Naive thymus-derived CD4-positive, alpha-beta T cell (primary cell): ENCODE results near the gene WFDC6. TPM values are rescaled to one million over a fixed set of nuclear protein-coding genes. Genes with fewer than 3 reads are reported as not detected.

ENCODE experiments used
- ATAC-seq: fragments of 150-1000 bp; cut with Tn5 transposase; 2 replicates; pipeline ENCODE4 v1.10.0; 2021; ENCODE audit warnings: mild to moderate bottlenecking, moderate library complexity
- CTCF ChIA-PET: fragments of 350-600 bp; sonication (Branson Sonifier 250); formaldehyde crosslinking; loops from one replicate; lab custom pipeline; 2021; ENCODE audit warnings: antibody characterized with exemption; lab: Charles Lee
- POLR2A ChIA-PET: fragments of 350-600 bp; sonication (Branson Sonifier 250); formaldehyde crosslinking; loops from one replicate; lab custom pipeline; 2021; ENCODE audit warnings: antibody characterized with exemption, inconsistent platforms; lab: Charles Lee
- DNase-seq, 9 donors: peaks; one replicate each; pipeline versions ENCODE4 v3.0.0 to v3.0.0-alpha.2; 2020 to 2022; ENCODE audit warnings: mixed read lengths in 1 of 9
- H3K27ac ChIP-seq: one replicate; pipeline ENCODE4 v1.7.0; 2013; ENCODE audit warnings: mild to moderate bottlenecking, low read depth, low read length, moderate library complexity
- H3K27me3 ChIP-seq, 2 donors: one replicate each; pipeline ENCODE4 v1.7.0; 2013; ENCODE audit warnings: low read length in 2 of 2, mild to moderate bottlenecking in 2 of 2, moderate library complexity in 2 of 2; ENCODE audit not compliant: control insufficient read depth in 2 of 2, insufficient read depth in 2 of 2
- H3K36me3 ChIP-seq, 3 experiments: 1 replicate in 2 of 3; 2 replicates in 1 of 3; pipeline ENCODE4 v1.7.0; 2013; ENCODE audit warnings: low read length in 3 of 3, mild to moderate bottlenecking in 3 of 3, moderate library complexity in 1 of 3; ENCODE audit not compliant: insufficient read depth in 3 of 3, control insufficient read depth in 2 of 3
- H3K4me1 ChIP-seq, 2 donors: one replicate each; pipeline ENCODE4 v1.7.0; 2013; ENCODE audit warnings: low read length in 2 of 2, mild to moderate bottlenecking in 2 of 2, moderate library complexity in 1 of 2; ENCODE audit not compliant: control insufficient read depth in 2 of 2, insufficient read depth in 2 of 2
- H3K4me3 ChIP-seq: 2 replicates; pipeline ENCODE4 v1.7.0; 2013; ENCODE audit warnings: mild to moderate bottlenecking, low read length
- H3K9me3 ChIP-seq, 3 experiments: 1 replicate in 2 of 3; 2 replicates in 1 of 3; pipeline ENCODE4 v1.7.0; 2013; ENCODE audit warnings: low read length in 3 of 3; ENCODE audit not compliant: control insufficient read depth in 2 of 3
- H3K27ac Mint-ChIP-seq, 9 donors: one replicate each; pipeline ENCODE4 v1.8.0; 2020 to 2022; ENCODE audit warnings: mixed read lengths in 9 of 9, mild to moderate bottlenecking in 8 of 9, moderate library complexity in 5 of 9, inconsistent platforms in 2 of 9
- H3K27me3 Mint-ChIP-seq, 5 donors: one replicate each; pipeline ENCODE4 v1.8.0; 2021 to 2022; ENCODE audit warnings: mixed read lengths in 5 of 5, mild to moderate bottlenecking in 1 of 5
- H3K36me3 Mint-ChIP-seq, 5 donors: one replicate each; pipeline ENCODE4 v1.8.0; 2020 to 2022; ENCODE audit warnings: mixed read lengths in 5 of 5, mild to moderate bottlenecking in 3 of 5, inconsistent platforms in 1 of 5
- H3K4me1 Mint-ChIP-seq, 7 donors: one replicate each; pipeline ENCODE4 v1.8.0; 2020 to 2022; ENCODE audit warnings: mixed read lengths in 7 of 7, mild to moderate bottlenecking in 3 of 7, inconsistent platforms in 1 of 7
- H3K4me3 Mint-ChIP-seq, 10 donors: one replicate each; pipeline ENCODE4 v1.8.0; 2020 to 2022; ENCODE audit warnings: mild to moderate bottlenecking in 10 of 10, mixed read lengths in 10 of 10, moderate library complexity in 6 of 10, inconsistent platforms in 2 of 10
- H3K9me3 Mint-ChIP-seq, 11 donors: one replicate each; pipeline ENCODE4 v1.8.0; 2020 to 2022; ENCODE audit warnings: mixed read lengths in 11 of 11, mild to moderate bottlenecking in 4 of 11, inconsistent platforms in 1 of 11, moderate library complexity in 1 of 11
- intact Hi-C, 2 donors: fragments of 100-400 bp; cut with micrococcal nuclease; formaldehyde crosslinking; loops; one replicate each; pipeline ENCODE4 v1.15.1; 2023
- polyA plus RNA-seq, 2 donors: library from polyadenylated mRNA; unstranded; fragments of 300-500 nt; fragmentation: Illumina TruSeq; gene quantifications; one replicate each; pipeline ENCODE4 v1.2.3, GENCODE V29; 2021
- total RNA-seq, 6 experiments: library from RNA in 5 of 6; stranded (reverse) in 5 of 6; gene quantifications; 1 replicate in 5 of 6; 2 replicates in 1 of 6; pipeline ENCODE4 v1.2.3 and lab custom pipeline; 2021 to 2026

Gene WFDC6
- total and polyA plus RNA-seq, 7 experiments from 2014 or later = not detected

DNA sequence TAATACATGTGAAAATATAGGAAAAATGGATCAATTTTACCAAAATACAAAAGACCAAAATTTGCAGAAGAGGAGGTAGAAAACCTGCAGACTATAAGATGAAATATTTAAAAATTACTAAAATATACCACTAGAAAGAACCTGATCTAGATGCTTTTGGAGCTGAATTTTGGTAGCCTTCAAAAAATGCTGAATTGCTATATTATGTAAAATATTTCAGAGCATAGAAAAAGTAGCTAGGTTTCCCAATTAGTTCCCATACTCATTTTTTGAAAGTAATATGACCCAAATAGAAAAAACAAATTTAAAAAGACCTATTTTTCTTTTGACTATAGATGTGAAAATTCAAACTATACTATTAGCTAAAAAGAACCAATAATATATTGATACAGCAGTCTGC lies 11.5 kb upstream of the WFDC6 start:
- ChIA-PET POLR2A (interaction anchor here (0.6 kb wide), 1 partner anchor 73 kb away, joined by 3 read pairs; no protein-coding TSS in a partner anchor), CTCF (no interaction called here)
- no peak overlapping the region for H3K4me3 ChIP-seq
- peaks cover 9 to 46% (median 25%) of the 10 kb centered on the region in 5 donors for H3K27me3 Mint-ChIP-seq
- peaks cover 0 to 10% (median 4%) of the 10 kb centered on the region in 11 donors for H3K9me3 Mint-ChIP-seq
- no peak for DNase-seq
- peaks cover 0 to 4% of the 10 kb centered on the region in 2 donors for H3K27me3 ChIP-seq
- no peak overlapping the region for H3K4me3 Mint-ChIP-seq
- H3K4me1 ChIP-seq = no peaks in the 10 kb centered on the region
- H3K36me3 ChIP-seq = no peaks in the 10 kb centered on the region
- intact Hi-C loops = no loop called here
- no peak overlapping the region for H3K27ac ChIP-seq
- no peaks in the 10 kb centered on the region for H3K9me3 ChIP-seq
- no peaks in the 10 kb centered on the region for H3K4me1 Mint-ChIP-seq
- peaks cover 0 to 4% (median 0%) of the 10 kb centered on the region in 5 donors for H3K36me3 Mint-ChIP-seq
- H3K27ac Mint-ChIP-seq = no peak overlapping the region
- ATAC-seq = no peak

- CTCF ChIA-PET = no interaction called here
Measured at GRCh38 chr20:45548410-45548809, 9.1 kb upstream of the WFDC6 start.

GRCh38 chr20:45547206-45547770 lies 8.0 kb upstream of the WFDC6 start, which contains the start of gene EPPIN:
Gene EPPIN (minus strand): TSS chr20:45547401. CDS start chr20:45547357, 44 bp downstream.
- Mint-ChIP-seq H3K4me3 (no peak within 1 kb of the TSS), H3K4me1 (no peaks in the 10 kb centered on the region), H3K9me3 (peaks cover 0 to 7% (median 4%) of the 10 kb centered on the region in 11 donors), H3K36me3 (peaks cover 0 to 4% (median 0%) of the 10 kb centered on the region in 5 donors), H3K27ac (no peak within 1 kb of the TSS), H3K27me3 (peaks cover 19 to 50% (median 33%) of the 10 kb centered on the region in 5 donors)
- CTCF ChIA-PET = no interaction called here
- Histone ChIP-seq H3K9me3 (no peaks in the 10 kb centered on the region), H3K4me3 (no peak within 1 kb of the TSS), H3K4me1 (no peaks in the 10 kb centered on the region), H3K36me3 (no peaks in the 10 kb centered on the region), H3K27ac (no peak within 1 kb of the TSS), H3K27me3 (peaks cover 0 to 4% of the 10 kb centered on the region in 2 donors)
- POLR2A ChIA-PET = no interaction called here
- ATAC-seq (no peak), DNase-seq (no peak)
- intact Hi-C loops = loop anchor here in 1 of 2 donors (5.0 kb wide), 1 partner anchor 225 kb away; no protein-coding TSS in a partner anchor

More at GRCh38 chr20:45548410-45548809, 9.1 kb upstream of the WFDC6 start:
- Mint-ChIP-seq H3K4me3 (no peak overlapping the region), H3K27ac (no peak overlapping the region), H3K36me3 (peaks cover 0 to 4% (median 0%) of the 10 kb centered on the region in 5 donors), H3K27me3 (peaks cover 17 to 40% (median 33%) of the 10 kb centered on the region in 5 donors), H3K9me3 (peaks cover 0 to 10% (median 4%) of the 10 kb centered on the region in 11 donors), H3K4me1 (no peaks in the 10 kb centered on the region)
- POLR2A ChIA-PET = no interaction called here
- no peak for DNase-seq
- Histone ChIP-seq H3K27me3 (peaks cover 0 to 4% of the 10 kb centered on the region in 2 donors), H3K4me1 (no peaks in the 10 kb centered on the region), H3K9me3 (no peaks in the 10 kb centered on the region), H3K36me3 (no peaks in the 10 kb centered on the region), H3K4me3 (no peak overlapping the region), H3K27ac (no peak overlapping the region)
- no peak for ATAC-seq
- intact Hi-C loops = loop anchor here in 1 of 2 donors (5.0 kb wide), 1 partner anchor 224 kb away; no protein-coding TSS in a partner anchor

DNA sequence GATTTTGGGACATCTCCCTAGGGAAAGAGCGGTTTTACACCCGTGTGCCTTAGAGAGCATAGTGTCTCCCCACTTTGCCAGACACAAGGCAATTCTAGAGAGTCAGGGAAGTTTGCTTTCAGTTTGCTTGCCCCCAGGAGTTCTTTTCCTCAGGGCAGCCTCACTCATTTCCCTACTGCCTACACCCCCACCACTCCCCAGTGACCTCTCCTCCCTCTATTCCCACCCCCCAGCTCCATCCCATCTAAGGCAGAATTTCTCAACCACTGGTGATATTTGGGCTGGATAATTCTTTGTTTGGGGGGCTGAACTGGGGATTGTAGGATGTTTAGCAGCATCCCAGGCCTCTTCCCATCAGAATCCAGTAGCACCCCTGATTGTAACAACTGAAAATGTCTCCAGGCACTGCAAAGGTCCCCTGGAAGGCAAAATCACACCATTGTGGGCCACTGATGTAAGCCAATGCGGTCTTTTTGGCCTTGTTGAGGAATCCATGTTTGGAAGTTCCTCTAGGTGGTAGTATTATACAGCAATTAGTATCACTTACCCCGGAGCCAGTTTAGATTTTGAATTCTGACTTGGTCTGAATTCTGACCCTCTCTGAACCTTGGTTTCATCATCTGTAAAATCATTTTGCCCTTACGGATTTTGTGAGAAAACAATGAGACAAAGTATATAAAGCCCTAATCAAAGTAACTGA lies 6.6 kb upstream of the WFDC6 start:
- H3K4me1 ChIP-seq = no peaks in the 10 kb centered on the region
- DNase-seq = no peak
- H3K4me1 Mint-ChIP-seq = no peaks in the 10 kb centered on the region

GRCh38 chr20:45545351-45545750 lies 6.1 kb upstream of the WFDC6 start:
- peaks cover 0 to 5% (median 3%) of the 10 kb centered on the region in 11 donors for H3K9me3 Mint-ChIP-seq
- peaks cover 18 to 54% (median 38%) of the 10 kb centered on the region in 5 donors for H3K27me3 Mint-ChIP-seq
- H3K4me3 Mint-ChIP-seq = no peak overlapping the region
- Histone ChIP-seq H3K4me1 (no peaks in the 10 kb centered on the region), H3K27me3 (peaks cover 0 to 7% of the 10 kb centered on the region in 2 donors), H3K36me3 (no peaks in the 10 kb centered on the region), H3K27ac (no peak overlapping the region), H3K4me3 (no peak overlapping the region), H3K9me3 (no peaks in the 10 kb centered on the region)
- no peak overlapping the region for H3K27ac Mint-ChIP-seq
- ChIA-PET CTCF (no interaction called here), POLR2A (no interaction called here)
- DNase-seq (no peak), ATAC-seq (no peak)
- peaks cover 0 to 3% (median 0%) of the 10 kb centered on the region in 5 donors for H3K36me3 Mint-ChIP-seq
- H3K4me1 Mint-ChIP-seq = no peaks in the 10 kb centered on the region
- intact Hi-C loops = loop anchor here in 1 of 2 donors (5.0 kb wide), 1 partner anchor 227 kb away; no protein-coding TSS in a partner anchor

More for the DNA sequence above, 6.6 kb upstream of the WFDC6 start:
- H3K4me3 ChIP-seq = no peak overlapping the region
- ChIA-PET POLR2A (no interaction called here), CTCF (no interaction called here)
- peaks cover 0 to 7% of the 10 kb centered on the region in 2 donors for H3K27me3 ChIP-seq
- Mint-ChIP-seq H3K4me3 (no peak overlapping the region), H3K27me3 (peaks cover 19 to 56% (median 40%) of the 10 kb centered on the region in 5 donors), H3K27ac (no peak overlapping the region), H3K9me3 (peaks cover 0 to 7% (median 4%) of the 10 kb centered on the region in 11 donors), H3K36me3 (peaks cover 0 to 4% (median 0%) of the 10 kb centered on the region in 5 donors)
- no peak for ATAC-seq
- no peaks in the 10 kb centered on the region for H3K9me3 ChIP-seq
- H3K36me3 ChIP-seq = no peaks in the 10 kb centered on the region
- no peak overlapping the region for H3K27ac ChIP-seq
- intact Hi-C loops = loop anchor here (1.0 to 5.0 kb wide), 2 partner anchors 225 to 226 kb away; no protein-coding TSS in a partner anchor

DNA sequence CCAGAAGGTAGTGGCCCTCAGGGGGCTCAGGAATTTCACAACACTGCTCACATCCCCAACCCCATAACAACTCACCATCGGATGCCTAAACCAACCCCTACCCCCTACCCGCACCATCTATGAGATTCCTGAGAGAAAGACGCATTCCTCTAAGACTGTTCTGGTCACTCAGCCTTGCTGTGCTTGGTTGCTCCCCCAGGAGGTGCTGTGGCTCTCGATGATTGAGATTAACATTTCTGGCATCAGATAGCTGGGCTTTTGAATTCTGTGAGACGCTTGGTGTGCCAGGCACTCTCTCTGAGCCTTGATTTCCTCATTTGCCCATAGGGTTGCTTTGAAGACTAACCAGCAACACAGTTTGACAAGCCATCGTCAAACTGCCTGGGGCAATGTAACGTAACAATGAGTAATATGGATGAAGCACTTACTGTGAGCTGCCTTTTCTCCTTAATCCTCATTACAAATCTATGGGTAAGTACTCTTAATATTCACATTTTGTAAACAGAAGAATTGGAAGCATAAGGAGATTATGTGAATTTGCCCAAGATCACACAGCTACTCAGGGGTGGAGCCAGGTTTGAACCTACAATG lies 978 bp downstream of the WFDC6 start:
- intact Hi-C loops = no loop called here
- Histone ChIP-seq H3K4me1 (no peaks in the 10 kb centered on the region), H3K9me3 (no peaks in the 10 kb centered on the region), H3K27me3 (peaks cover 0 to 3% of the 10 kb centered on the region in 2 donors), H3K4me3 (no peak overlapping the region), H3K36me3 (no peaks in the 10 kb centered on the region), H3K27ac (no peak overlapping the region)
- Mint-ChIP-seq H3K36me3 (peaks cover 0 to 3% (median 0%) of the 10 kb centered on the region in 5 donors), H3K27me3 (peaks cover 12 to 39% (median 32%) of the 10 kb centered on the region in 5 donors), H3K4me1 (no peaks in the 10 kb centered on the region), H3K4me3 (no peak overlapping the region), H3K9me3 (peaks cover 0 to 2% (median 0%) of the 10 kb centered on the region in 11 donors), H3K27ac (no peak overlapping the region)
- POLR2A ChIA-PET = no interaction called here
- no peak for ATAC-seq
- no peak for DNase-seq
- CTCF ChIA-PET = no interaction called here
